Suprapubic skin (tissue), 4 donors: ENCODE results near the gene RNASEL.

ENCODE experiments used
- CTCF ChIP-seq, 2 donors: fragments of 200-600 bp in 1 of 2; fragments of 450-650 bp in 1 of 2; sonication (generic) in 1 of 2; IDR thresholded peaks; one replicate each; pipeline ENCODE4 v1.5.1; 2016 to 2019; ENCODE audit warnings: antibody characterized with exemption in 2 of 2, mild to moderate bottlenecking in 1 of 2, moderate library complexity in 1 of 2
- POLR2A ChIP-seq, 2 donors: fragments of 450-650 bp; IDR thresholded peaks; one replicate each; pipeline ENCODE4 v1.6.1; 2017; ENCODE audit warnings: antibody characterized with exemption in 2 of 2, mild to moderate bottlenecking in 2 of 2, moderate library complexity in 2 of 2
- POLR2AphosphoS5 ChIP-seq, 3 donors: sonication (generic); formaldehyde crosslinking; IDR thresholded peaks; one replicate each; pipeline ENCODE4 v1.6.1; 2017; ENCODE audit warnings: antibody characterized with exemption in 3 of 3

- TF ChIP-seq POLR2AphosphoS5 (IDR thresholded peaks at IDR 0.05) = no peak
- TF ChIP-seq CTCF (IDR thresholded peaks at IDR 0.05) = no peak
- no peak for TF ChIP-seq POLR2A (IDR thresholded peaks at IDR 0.05)
Measured at GRCh38 chr1:182552527-182552926, 36.5 kb downstream of the RNASEL start.
